GM19455 (cell line): ENCODE measurements around the gene FAM107B.
"Not testable (repeated sequence)": the region's sequence is repeated elsewhere in the genome, so short reads cannot be mapped to it uniquely, and the experiment has no call there.

Experiments used
- ATAC-seq: cut with Tn5 transposase; IDR thresholded peaks from one replicate; pipeline ENCODE4 v1.9.1; 2021; ENCODE audit not compliant: unreplicated experiment

The FAM107B gene

DNA sequence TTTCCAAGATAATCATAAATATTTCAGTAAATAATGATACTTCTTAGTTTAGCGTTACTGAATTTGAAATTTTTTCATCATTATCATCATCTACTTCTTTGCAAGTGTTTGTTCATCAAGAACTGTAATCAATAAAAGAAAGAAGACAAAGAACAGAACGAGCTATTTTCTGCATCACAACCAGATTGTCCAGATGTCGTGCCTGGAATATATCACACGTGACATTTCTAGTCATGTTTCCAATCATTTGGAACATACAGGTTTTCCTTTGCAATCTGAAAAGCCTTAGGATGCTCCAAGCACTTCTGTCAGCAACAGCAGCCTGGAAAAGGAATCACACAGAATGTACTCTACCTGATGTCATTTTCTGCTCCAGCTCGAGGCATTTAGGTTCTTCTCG lies 107.4 kb downstream of the FAM107B start:
- ATAC-seq: no peak

- ATAC-seq: no peak
Observed at GRCh38 chr10:14665865-14666857, 108.5 kb downstream of the FAM107B start.

DNA sequence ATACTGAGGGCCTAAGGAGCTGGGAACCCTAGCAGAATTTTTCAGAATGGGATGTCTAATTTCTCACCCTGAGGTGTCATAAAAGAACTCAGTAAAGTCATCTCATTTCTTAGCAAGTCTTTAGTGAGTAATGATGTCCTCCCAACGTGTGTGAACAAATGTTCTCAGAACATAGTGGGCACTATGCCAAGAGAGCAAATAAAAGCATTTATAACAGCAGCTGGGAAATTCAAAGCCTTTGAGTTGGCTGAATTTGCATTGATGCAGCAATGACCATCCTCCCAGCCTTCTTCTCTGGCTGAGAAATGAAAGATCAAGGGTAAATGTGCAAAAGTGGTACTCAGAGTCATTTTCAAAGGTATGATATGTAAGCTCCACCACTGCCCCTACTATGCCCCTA lies 109.4 kb downstream of the FAM107B start:
- no peak for ATAC-seq

DNA sequence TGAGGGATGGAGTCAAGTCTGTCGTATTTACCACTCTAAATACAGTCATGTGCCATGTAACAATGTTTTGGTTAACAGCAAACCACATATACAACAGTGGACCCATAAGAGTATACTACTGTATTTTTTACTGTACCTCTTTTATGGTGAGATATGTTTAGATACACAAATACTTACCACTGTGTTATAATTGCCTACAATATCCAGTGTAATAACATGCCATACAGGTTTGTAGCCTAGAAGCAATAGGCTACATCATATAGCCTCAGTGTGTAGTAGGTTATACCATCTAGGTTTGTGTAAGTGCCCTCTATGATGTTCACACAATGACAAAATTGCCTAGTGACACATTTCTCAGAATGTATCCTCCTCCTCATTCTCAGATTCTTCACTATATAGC lies 110.4 kb downstream of the FAM107B start:
- ATAC-seq: no peak

GRCh38 chr10:14661818-14662217 lies 112.9 kb downstream of the FAM107B start:
- no peak for ATAC-seq

DNA sequence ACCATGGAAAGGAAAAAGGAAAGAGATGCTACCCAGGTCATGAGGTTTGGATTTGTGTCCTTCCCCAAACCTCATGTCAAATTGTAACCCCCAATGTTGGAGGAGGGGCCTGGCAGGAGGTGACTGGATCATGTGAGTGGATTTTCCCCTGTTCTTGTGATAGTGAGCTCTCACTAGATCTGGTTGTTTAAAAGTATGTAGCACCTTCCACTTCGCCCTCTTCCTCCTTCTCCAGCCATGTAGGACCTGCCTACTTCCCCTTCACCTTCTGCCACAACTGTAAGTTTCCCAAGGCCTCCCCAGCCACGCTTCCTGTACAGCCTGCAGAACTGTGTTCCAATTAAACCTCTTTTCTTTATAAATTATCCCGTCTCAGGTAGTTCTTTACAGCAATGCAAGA lies 113.9 kb downstream of the FAM107B start:
- ATAC-seq: no peak

DNA sequence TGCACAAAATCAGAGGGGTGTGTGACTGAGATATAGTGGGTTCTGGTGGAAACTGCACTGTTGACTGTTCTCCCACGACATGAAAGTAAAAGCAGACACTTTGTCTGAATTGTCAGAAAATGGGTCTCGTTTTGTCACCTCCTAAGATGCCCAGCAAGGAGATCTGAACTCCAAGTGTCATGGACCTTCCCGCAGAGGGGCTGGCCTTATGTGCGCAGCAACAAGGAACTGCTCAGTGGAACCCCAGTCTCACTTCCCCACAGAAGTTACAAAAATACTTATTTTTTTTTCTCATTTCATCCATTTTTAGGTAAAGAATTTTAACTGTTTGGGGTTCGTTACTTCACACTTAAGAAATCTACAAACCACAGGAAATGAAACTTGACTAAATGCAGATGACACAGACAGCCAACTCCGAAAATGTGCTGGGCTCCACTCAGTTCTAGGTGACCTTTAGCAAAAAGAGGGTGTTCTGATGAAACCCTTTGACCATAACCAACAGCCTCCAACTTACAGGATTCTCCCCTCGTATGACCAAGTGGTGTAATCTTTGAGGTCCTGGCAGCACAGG lies 115.0 kb downstream of the FAM107B start:
- ATAC-seq: peak; percentile 90

DNA sequence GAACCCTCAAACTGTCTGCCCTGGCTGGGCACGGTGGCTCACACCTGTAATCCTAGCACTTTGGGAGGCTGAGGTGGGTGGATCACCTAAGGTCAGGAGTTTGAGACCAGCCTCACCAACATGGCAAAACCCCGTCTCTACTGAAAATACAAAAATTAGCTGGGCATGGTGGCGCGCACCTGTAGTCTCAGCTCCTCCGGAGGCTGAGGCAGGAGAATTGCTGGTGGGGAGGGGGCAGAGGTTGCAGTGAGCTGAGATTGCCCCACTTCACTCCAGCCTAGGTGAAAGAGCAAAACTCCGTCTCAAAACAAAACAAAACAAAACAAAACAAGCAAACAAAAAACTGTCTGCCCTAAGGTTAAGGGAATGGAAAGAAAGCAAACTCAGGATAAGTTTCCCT lies 115.6 kb downstream of the FAM107B start:
- not testable (repeated sequence) for ATAC-seq

DNA sequence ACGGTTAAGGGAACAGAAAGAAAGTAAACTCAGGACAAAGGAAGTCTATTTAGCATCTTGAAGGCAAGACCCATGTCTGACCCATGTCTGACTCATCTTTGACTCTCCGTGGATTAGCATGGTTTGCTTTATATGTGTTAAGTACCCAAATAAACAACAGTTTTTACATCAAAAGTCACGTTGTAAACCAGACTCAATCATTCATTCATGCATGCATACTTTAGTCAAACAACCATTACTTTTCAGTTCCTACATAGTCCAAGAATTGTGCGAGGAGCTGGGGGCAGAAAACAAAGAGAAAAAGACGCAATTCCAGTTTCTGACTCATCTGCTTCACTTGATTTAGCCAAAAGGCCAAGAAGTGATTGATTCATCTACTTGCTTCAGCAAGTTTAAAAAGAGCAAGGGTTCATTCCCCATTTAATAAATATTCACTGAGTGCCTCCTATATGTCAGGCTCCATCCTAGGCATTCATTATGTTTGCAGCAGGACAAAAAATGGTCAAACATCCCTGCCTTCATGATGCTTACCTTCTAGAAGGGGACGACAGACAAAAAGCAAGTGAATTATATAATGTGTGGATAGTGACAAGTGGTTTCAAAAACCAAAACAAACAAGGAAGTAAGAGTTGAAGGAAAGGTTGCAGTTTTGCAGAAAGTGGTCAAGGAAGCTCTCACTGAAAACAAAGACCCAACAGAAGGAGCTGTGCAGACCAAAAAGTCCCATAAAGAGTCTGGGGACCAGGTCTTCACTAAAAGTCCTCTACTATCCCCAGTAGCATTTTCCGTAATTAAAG lies 116.2 kb downstream of the FAM107B start:
- no peak for ATAC-seq

- ATAC-seq: no peak
Observed at GRCh38 chr10:14656052-14656730, 118.5 kb downstream of the FAM107B start.

DNA sequence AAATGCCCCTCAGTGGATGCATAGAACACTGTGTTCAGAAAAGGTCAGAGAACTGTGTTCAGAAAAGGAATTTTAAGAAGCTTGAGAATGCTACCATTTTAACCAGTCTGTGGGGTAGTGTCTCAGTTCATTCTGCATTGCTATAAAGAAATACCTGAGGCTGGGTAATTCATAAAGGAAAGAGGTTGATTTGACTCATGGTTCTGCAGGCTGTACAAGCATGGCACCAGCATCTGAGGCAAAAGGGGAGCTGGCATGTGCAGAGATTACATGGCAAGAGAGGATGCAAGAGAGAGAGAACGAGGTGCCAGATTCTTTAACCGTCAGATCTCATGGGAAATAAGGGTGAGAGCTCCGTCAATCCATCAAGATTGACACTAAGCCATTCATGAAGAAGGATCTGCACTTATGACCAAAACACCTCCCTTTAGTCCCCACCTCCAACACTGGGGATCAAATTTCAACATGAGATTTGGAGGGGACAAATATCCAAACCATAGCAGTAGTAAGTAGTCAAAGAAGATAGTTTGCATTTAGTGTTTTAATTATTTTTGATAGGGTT lies 119.8 kb downstream of the FAM107B start:
- ATAC-seq: no peak

DNA sequence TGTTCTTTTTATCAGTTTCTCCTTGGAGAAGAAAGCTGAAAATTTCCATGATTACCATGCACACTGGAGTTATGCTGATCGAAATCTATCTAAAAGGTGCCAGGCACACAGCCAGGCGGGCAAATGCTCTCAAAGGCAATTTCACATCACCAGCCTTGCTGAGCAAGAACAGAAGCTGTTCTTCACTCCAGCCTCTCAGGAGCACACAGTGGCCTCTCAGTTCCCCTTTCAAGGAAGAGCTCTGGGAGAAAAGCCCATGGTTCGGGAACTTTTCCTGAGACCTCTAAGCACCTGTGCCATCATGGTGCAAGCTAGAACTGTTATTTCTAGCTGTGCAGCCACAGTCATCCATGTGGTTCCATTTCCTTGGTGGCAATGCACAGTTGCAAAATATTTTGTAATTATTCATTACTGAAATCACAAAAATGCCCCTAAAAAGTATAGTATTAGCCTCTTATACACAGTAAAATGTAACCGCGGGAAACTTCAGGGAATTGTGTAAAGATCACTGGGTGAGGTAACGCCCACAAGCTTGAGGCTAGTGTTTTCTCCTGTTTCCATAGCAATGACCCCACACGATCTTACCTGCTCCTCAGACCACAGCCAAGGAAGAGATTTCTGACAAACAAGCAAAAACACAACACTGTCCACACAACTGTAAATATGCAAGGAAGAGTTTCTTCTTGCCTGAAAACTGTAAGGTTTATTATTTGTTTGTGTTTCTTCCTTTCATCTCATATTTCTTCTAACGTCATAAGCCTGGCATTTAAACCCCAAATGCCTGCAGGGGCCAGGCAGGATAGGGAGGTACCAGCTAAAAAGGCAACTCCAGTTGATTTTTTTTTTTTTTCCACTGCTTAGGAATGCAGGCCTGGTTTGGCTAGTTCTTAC lies 121.2 kb downstream of the FAM107B start:
- no peak for ATAC-seq

DNA sequence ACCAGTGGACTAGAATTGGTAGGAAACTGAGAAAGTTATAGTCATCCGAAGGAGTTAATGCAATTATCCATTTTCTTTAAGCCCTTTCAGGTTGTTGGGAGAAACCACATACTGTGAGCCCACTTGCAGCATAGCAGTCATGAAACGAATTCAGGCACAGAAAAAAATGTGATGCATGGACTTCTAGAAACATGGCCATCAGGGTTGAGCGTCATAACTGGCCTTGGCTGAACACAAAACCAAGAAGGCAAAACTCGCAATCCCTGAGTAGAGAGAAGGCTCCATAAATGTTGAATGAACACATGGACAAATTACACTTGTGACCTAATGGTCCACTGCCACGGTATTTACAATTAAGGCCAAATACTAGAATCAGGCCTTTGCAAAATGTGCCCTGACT lies 121.9 kb downstream of the FAM107B start:
- no peak for ATAC-seq

DNA sequence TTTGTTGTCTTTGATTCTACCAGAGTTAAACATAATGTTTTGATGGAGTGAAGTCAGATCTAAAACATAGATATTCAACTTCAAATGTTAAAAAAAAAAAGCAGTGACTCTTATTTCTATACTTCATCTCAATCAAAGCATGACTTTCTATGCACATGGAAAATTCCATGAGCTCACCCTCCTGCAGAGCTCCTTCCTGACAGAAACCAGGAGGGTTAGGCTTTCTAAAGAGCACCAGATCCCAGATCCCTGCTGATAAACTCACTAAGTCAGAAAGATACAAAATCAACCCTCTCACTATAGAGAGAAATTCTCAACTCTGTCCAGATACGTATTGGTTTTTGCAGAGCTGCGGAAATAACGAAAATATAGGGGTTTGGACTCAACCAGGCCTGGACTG lies 122.6 kb downstream of the FAM107B start:
- ATAC-seq: no peak

DNA sequence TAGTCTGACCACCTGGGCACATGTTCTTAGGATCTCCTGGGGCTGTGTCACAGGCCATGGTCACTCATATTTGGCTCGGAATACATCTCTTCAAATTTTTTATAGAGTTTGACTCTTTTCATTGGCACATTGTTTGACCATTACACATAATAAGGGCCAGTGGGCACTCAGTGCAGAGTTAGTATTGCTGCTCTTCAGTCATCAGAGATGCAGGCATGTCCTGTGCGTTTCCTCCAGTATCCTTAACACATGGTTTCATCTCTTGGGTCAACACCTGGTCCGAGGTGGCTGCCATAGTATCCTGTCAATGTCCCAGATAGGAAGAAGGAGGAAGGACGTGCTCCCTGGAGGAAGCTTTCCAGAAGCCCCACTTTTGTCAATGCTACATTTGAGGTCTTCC lies 125.0 kb downstream of the FAM107B start:
- no peak for ATAC-seq

- no peak for ATAC-seq
Observed at GRCh38 chr10:14648946-14649345, 125.8 kb downstream of the FAM107B start.

GRCh38 chr10:14648005-14648765 lies 126.5 kb downstream of the FAM107B start:
- peak; percentile 96 for ATAC-seq

GRCh38 chr10:14645239-14645960 lies 129.3 kb downstream of the FAM107B start:
- ATAC-seq: no peak
